Kasumi-1 (cell line): ENCODE data around the gene CCDC91.
A peak's percentile ranks its signal among the peaks of the same experiment; 100 is the strongest.

Source experiments
- DNase-seq, 2 experiments: peaks; one replicate each; lab custom pipeline; 2025; lab: John Stamatoyannopoulos, UW

CCDC91 gene

DNA sequence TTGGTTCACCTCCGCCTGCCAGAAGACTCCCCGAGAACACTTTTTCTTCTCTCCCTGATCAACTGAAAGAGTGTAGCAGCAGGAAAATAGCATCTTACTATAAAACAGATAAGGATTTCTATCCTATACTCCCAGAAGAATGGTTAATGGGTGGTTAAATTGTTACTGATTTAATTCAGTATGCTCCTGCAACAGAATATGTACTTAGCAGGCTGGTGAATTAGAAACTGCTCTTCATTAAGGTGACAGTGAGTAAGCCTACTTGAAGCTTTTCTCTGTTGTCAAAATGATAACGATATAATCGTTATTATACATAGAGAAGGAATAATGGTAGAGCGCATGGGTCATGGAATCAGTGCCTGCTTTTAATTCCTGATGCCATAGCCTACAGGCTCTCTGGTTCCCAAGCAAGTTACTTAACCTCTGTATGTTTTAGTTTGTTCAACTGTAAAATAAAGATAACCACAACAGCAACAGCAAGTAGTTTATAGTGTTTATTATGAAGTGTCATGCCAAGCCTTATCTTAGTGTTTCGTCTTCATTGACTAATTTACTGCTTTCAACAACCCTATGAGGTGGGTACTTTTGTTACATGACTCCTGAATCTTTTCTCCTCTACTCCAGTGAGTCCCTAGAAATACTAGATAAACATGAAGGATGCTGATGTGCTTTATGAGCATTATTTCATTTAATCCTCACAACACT lies 392.6 kb downstream of the CCDC91 start:
- no peak for DNase-seq

- DNase-seq = peak; percentile 12 to 29
Observed at GRCh38 chr12:28583701-28584261, 393.5 kb downstream of the CCDC91 start.

- DNase-seq = no peak
Observed at GRCh38 chr12:28585146-28585545, 394.9 kb downstream of the CCDC91 start.

GRCh38 chr12:28586481-28586880 lies 396.2 kb downstream of the CCDC91 start:
- DNase-seq = no peak

DNA sequence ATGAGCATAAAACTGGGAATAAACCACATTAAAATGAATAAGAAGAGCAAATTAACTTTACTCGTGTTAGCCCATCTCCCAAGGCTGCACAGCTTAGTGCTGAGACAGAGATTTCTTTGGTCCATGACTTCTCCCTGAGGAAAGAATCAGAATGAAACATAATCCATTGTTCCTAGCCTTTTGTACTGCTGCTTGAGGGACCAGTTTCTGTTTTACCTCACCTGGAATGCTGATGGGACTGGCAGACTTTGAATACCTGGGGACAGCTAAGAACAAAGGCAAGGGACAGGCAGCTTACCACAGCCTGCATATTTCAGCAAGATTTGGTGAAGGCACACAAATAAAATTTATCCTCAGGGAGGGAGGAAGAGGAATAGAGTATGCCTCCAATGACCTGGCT lies 401.6 kb downstream of the CCDC91 start:
- DNase-seq = no peak
